ENCODE data around the gene S1PR3. TPM values are rescaled to one million over a fixed set of nuclear protein-coding genes. Genes with fewer than 3 reads are reported as not detected.

Gene S1PR3
- total and polyA plus RNA-seq, 2 experiments from 2014 or later = 11.8 to 16.9 TPM

- WGBS, 2 experiments (ENCODE audit: low coverage in 1 of 2, low lambda C conversion rate in 2 of 2, missing lambda C conversion rate in 2 of 2) = 97% methylated on average over 14 of the region's 14 CpGs
- Histone ChIP-seq H4K20me1 (ENCODE audit: insufficient read depth) (no peaks in the 10 kb centered on the region), H3K9me3 (ENCODE audit: low read depth) (no peaks in the 10 kb centered on the region), H3K9me2 (ENCODE audit: insufficient read depth) (no peaks in the 10 kb centered on the region), H3K4me3 (no peak overlapping the region), H2AFZ (no peak overlapping the region), H3K4me1 (ENCODE audit: insufficient read depth) (peaks cover 34% of the 10 kb centered on the region), H3K27me3 (replicated peaks; ENCODE audit: insufficient read depth) (no peaks in the 10 kb centered on the region), H3K9ac (no peak overlapping the region), H3K27ac (no peak overlapping the region), H3K36me3 (ENCODE audit: low read depth) (no peaks in the 10 kb centered on the region), H3K79me2 (ENCODE audit: insufficient read depth) (peaks cover 67% of the 10 kb centered on the region), H3K4me2 (ENCODE audit: unreplicated experiment) (no peak overlapping the region), H3F3A (ENCODE audit: insufficient read depth) (peaks cover 14% of the 10 kb centered on the region; the same call in 1 of the 2 replicates)
- DNase-seq = no peak
- TF ChIP-seq EZH2 (IDR thresholded peaks at IDR 0.05; ENCODE audit: insufficient read depth, poor library complexity, severe bottlenecking) (no peak), EZH2phosphoT487 (IDR thresholded peaks at IDR 0.05; ENCODE audit: insufficient read depth, low read depth) (no peak)
- in situ Hi-C loops (cut with MboI) = loop anchor here (10.0 kb wide), 2 partner anchors 249 to 329 kb away; no protein-coding TSS in a partner anchor
These were observed 2.7 kb downstream of the S1PR3 start for GRCh38 chr9:88993871-88994460.

GRCh38 chr9:88994469-88995199, 3.4 kb downstream of the S1PR3 start:
- Histone ChIP-seq H3K4me2 (ENCODE audit: unreplicated experiment) (peak overlapping the region; percentile 23), H3K9ac (no peak overlapping the region), H3K79me2 (ENCODE audit: insufficient read depth) (peaks cover 67% of the 10 kb centered on the region), H3K27ac (no peak overlapping the region), H3K9me3 (ENCODE audit: low read depth) (no peaks in the 10 kb centered on the region), H2AFZ (no peak overlapping the region), H3F3A (ENCODE audit: insufficient read depth) (peaks cover 11% of the 10 kb centered on the region; the same call in 1 of the 2 replicates), H3K27me3 (replicated peaks; ENCODE audit: insufficient read depth) (no peaks in the 10 kb centered on the region), H3K36me3 (ENCODE audit: low read depth) (no peaks in the 10 kb centered on the region), H3K4me1 (ENCODE audit: insufficient read depth) (peaks cover 35% of the 10 kb centered on the region), H3K9me2 (ENCODE audit: insufficient read depth) (no peaks in the 10 kb centered on the region), H3K4me3 (0 out of 2 replicates have a peak overlapping the region, but pooled peaks have one; percentile 1), H4K20me1 (ENCODE audit: insufficient read depth) (no peaks in the 10 kb centered on the region)
- WGBS, 2 experiments (ENCODE audit: low coverage in 1 of 2, low lambda C conversion rate in 2 of 2, missing lambda C conversion rate in 2 of 2) = 59% methylated on average over 9 of the region's 9 CpGs
- TF ChIP-seq EZH2 (IDR thresholded peaks at IDR 0.05; ENCODE audit: insufficient read depth, poor library complexity, severe bottlenecking) (no peak), EZH2phosphoT487 (IDR thresholded peaks at IDR 0.05; ENCODE audit: insufficient read depth, low read depth) (no peak)
- in situ Hi-C loops (cut with MboI) = loop anchor here (10.0 kb wide), 2 partner anchors 250 to 330 kb away; no protein-coding TSS in a partner anchor
- DNase-seq = peak; percentile 85

- Histone ChIP-seq H3F3A (ENCODE audit: insufficient read depth) (peaks cover 9% of the 10 kb centered on the region; the same call in 1 of the 2 replicates), H3K27ac (no peak overlapping the region), H3K36me3 (ENCODE audit: low read depth) (no peaks in the 10 kb centered on the region), H3K27me3 (replicated peaks; ENCODE audit: insufficient read depth) (no peaks in the 10 kb centered on the region), H3K79me2 (ENCODE audit: insufficient read depth) (peaks cover 67% of the 10 kb centered on the region), H4K20me1 (ENCODE audit: insufficient read depth) (no peaks in the 10 kb centered on the region), H3K9me2 (ENCODE audit: insufficient read depth) (no peaks in the 10 kb centered on the region), H3K4me1 (ENCODE audit: insufficient read depth) (peaks cover 35% of the 10 kb centered on the region), H2AFZ (no peak overlapping the region), H3K4me3 (0 out of 2 replicates have a peak overlapping the region, but pooled peaks have one; percentile 1), H3K9me3 (ENCODE audit: low read depth) (no peaks in the 10 kb centered on the region), H3K9ac (no peak overlapping the region), H3K4me2 (ENCODE audit: unreplicated experiment) (peak overlapping the region; percentile 23)
- DNase-seq = no peak
- in situ Hi-C loops (cut with MboI) = loop anchor here (10.0 kb wide), 2 partner anchors 250 to 330 kb away; no protein-coding TSS in a partner anchor
- 65 to 71% methylated on average over 6 of the region's 6 CpGs for WGBS, 2 experiments (ENCODE audit: low coverage in 1 of 2, low lambda C conversion rate in 2 of 2, missing lambda C conversion rate in 2 of 2)
- no peak for TF ChIP-seq EZH2 (IDR thresholded peaks at IDR 0.05; ENCODE audit: insufficient read depth, poor library complexity, severe bottlenecking)
- no peak for TF ChIP-seq EZH2phosphoT487 (IDR thresholded peaks at IDR 0.05; ENCODE audit: insufficient read depth, low read depth)
These were observed 3.9 kb downstream of the S1PR3 start for GRCh38 chr9:88995200-88995577.

- peaks cover 35% of the 10 kb centered on the region for H3K4me1 ChIP-seq (ENCODE audit: insufficient read depth)
- no peak for DNase-seq
- H3K9me3 ChIP-seq (ENCODE audit: low read depth) = no peaks in the 10 kb centered on the region
- peak overlapping the region; percentile 23 for H3K4me2 ChIP-seq (ENCODE audit: unreplicated experiment)
- peaks cover 9% of the 10 kb centered on the region; the same call in 1 of the 2 replicates for H3F3A ChIP-seq (ENCODE audit: insufficient read depth)
- no peak overlapping the region for H3K4me3 ChIP-seq
- no peaks in the 10 kb centered on the region for H3K9me2 ChIP-seq (ENCODE audit: insufficient read depth)
- H4K20me1 ChIP-seq (ENCODE audit: insufficient read depth) = no peaks in the 10 kb centered on the region
- 91% methylated on average over 6 of the region's 6 CpGs for WGBS, 2 experiments (ENCODE audit: low coverage in 1 of 2, low lambda C conversion rate in 2 of 2, missing lambda C conversion rate in 2 of 2)
- no peak overlapping the region for H3K27ac ChIP-seq
- H3K27me3 ChIP-seq (replicated peaks; ENCODE audit: insufficient read depth) = no peaks in the 10 kb centered on the region
- in situ Hi-C loops (cut with MboI) = loop anchor here (10.0 kb wide), 2 partner anchors 251 to 331 kb away; no protein-coding TSS in a partner anchor
- H3K9ac ChIP-seq = no peak overlapping the region
- H3K79me2 ChIP-seq (ENCODE audit: insufficient read depth) = peaks cover 67% of the 10 kb centered on the region
- TF ChIP-seq EZH2 (IDR thresholded peaks at IDR 0.05; ENCODE audit: insufficient read depth, poor library complexity, severe bottlenecking) (no peak), EZH2phosphoT487 (IDR thresholded peaks at IDR 0.05; ENCODE audit: insufficient read depth, low read depth) (no peak)
- H3K36me3 ChIP-seq (ENCODE audit: low read depth) = no peaks in the 10 kb centered on the region
- no peak overlapping the region for H2AFZ ChIP-seq
These were observed 4.4 kb downstream of the S1PR3 start for GRCh38 chr9:88995627-88996026.
